GM23338 (cell line): Measurements from ENCODE around the gene ATXN7L1. TPM values are rescaled to one million over a fixed set of nuclear protein-coding genes. Genes with fewer than 3 reads are reported as not detected.

Experiments
- ATAC-seq: fragments of 200-7000 bp; cut with Tn5 transposase; 3 replicates; pipeline ENCODE4 v1.9.1; 2020
- DNase-seq: peaks from one replicate; pipeline ENCODE4 v3.0.0-alpha.2; 2015; ENCODE audit warnings: low spot score
- H2AFZ ChIP-seq: fragments of 200-600 bp; sonication (generic); 2 replicates; pipeline ENCODE4 v1.8.0; 2016; ENCODE audit warnings: antibody characterized with exemption, mild to moderate bottlenecking, moderate library complexity
- H3F3A ChIP-seq: fragments of 200-600 bp; sonication (generic); replicated peaks from 2 replicates; pipeline ENCODE4 v1.8.0; 2017; ENCODE audit warnings: antibody characterized with exemption, mixed run types, low read depth
- H3K27ac ChIP-seq: fragments of 200-600 bp; sonication (generic); 2 replicates; pipeline ENCODE4 v1.6.1; 2016; ENCODE audit warnings: low read depth
- H3K27me3 ChIP-seq: fragments of 200-600 bp; sonication (generic); 2 replicates; pipeline ENCODE4 v1.8.0; 2016; ENCODE audit warnings: mild to moderate bottlenecking, mixed run types, moderate library complexity; ENCODE audit not compliant: insufficient read depth
- H3K36me3 ChIP-seq: fragments of 200-600 bp; sonication (generic); 2 replicates; pipeline ENCODE4 v1.8.0; 2016; ENCODE audit warnings: mild to moderate bottlenecking; ENCODE audit not compliant: insufficient read depth
- H3K4me1 ChIP-seq: fragments of 200-600 bp; sonication (generic); 2 replicates; pipeline ENCODE4 v1.8.0; 2016; ENCODE audit warnings: mild to moderate bottlenecking, moderate library complexity; ENCODE audit not compliant: insufficient read depth
- H3K4me2 ChIP-seq: fragments of 200-600 bp; sonication (generic); 2 replicates; pipeline ENCODE4 v1.7.1; 2017; ENCODE audit warnings: mixed run types
- H3K4me3 ChIP-seq: fragments of 200-600 bp; sonication (generic); 2 replicates; pipeline ENCODE4 v1.6.1; 2016; ENCODE audit warnings: mixed run types
- H3K79me2 ChIP-seq: fragments of 200-600 bp; sonication (generic); replicated peaks from 2 replicates; pipeline ENCODE4 v1.8.0; 2017; ENCODE audit warnings: mild to moderate bottlenecking; ENCODE audit not compliant: insufficient read depth
- H3K9me2 ChIP-seq: fragments of 200-600 bp; sonication (generic); 2 replicates; pipeline ENCODE4 v1.8.0; 2017; ENCODE audit not compliant: insufficient read depth
- H4K20me1 ChIP-seq: fragments of 200-600 bp; sonication (generic); replicated peaks from 2 replicates; pipeline ENCODE4 v1.8.0; 2017; ENCODE audit warnings: mild to moderate bottlenecking; ENCODE audit not compliant: insufficient read depth
- H3K27ac Mint-ChIP-seq: 2 replicates; pipeline ENCODE4 v1.8.0; 2020; ENCODE audit warnings: inconsistent platforms, mild to moderate bottlenecking, moderate library complexity, mixed read lengths
- H3K27me3 Mint-ChIP-seq: 3 replicates; pipeline ENCODE4 v1.8.0; 2022; ENCODE audit warnings: low read depth, mild to moderate bottlenecking, moderate library complexity, mixed read lengths, inconsistent platforms; ENCODE audit not compliant: insufficient read depth, poor library complexity
- H3K36me3 Mint-ChIP-seq: 3 replicates; pipeline ENCODE4 v1.8.0; 2021; ENCODE audit warnings: low read depth, mild to moderate bottlenecking, inconsistent platforms, moderate library complexity, mixed read lengths
- H3K4me1 Mint-ChIP-seq: 3 replicates; pipeline ENCODE4 v1.8.0; 2020; ENCODE audit warnings: mild to moderate bottlenecking, inconsistent platforms, mixed read lengths
- H3K4me3 Mint-ChIP-seq: 3 replicates; pipeline ENCODE4 v1.8.0; 2021; ENCODE audit warnings: moderate library complexity, mild to moderate bottlenecking, inconsistent platforms, mixed read lengths
- H3K9me3 Mint-ChIP-seq: 3 replicates; pipeline ENCODE4 v1.8.0; 2020; ENCODE audit warnings: moderate library complexity, mild to moderate bottlenecking, inconsistent platforms, mixed read lengths
- CTCF ChIP-seq, 2 experiments: fragments of 200-600 bp in 1 of 2; sonication (generic) in 1 of 2; conservative IDR thresholded peaks; 2 replicates each; pipeline versions ENCODE4 v1.5.1 to v1.6.1; 2016 to 2017; ENCODE audit warnings: antibody characterized with exemption in 2 of 2, low read depth in 2 of 2, mild to moderate bottlenecking in 2 of 2, moderate library complexity in 1 of 2
- EZH2 ChIP-seq: fragments of 200-600 bp; sonication (generic); IDR thresholded peaks from one replicate; pipeline ENCODE4 v1.8.0; 2017; ENCODE audit warnings: antibody characterized with exemption, mild to moderate bottlenecking, low read depth; ENCODE audit not compliant: unreplicated experiment
- JUNB ChIP-seq: IDR thresholded peaks from one replicate; pipeline ENCODE4 v1.6.1; 2016; ENCODE audit warnings: antibody characterized with exemption; ENCODE audit not compliant: unreplicated experiment
- STAT1 ChIP-seq: IDR thresholded peaks from one replicate; pipeline ENCODE4 v1.6.1; 2016; ENCODE audit warnings: antibody characterized with exemption; ENCODE audit not compliant: unreplicated experiment
- ZNF331 ChIP-seq: fragments of 250-450 bp; sonication (Bioruptor Pico); IDR thresholded peaks from 2 replicates; pipeline ENCODE4 v1.5.0; 2020; ENCODE audit warnings: low read depth, mild to moderate bottlenecking, moderate library complexity
- polyA plus RNA-seq: library from polyadenylated mRNA; unstranded; fragments of >200 nt; fragmentation: Nextera tagmentation; extraction: Ambion mirVana; gene quantifications from 2 replicates; pipeline ENCODE4 v1.2.1, GENCODE V29; 2016
- total RNA-seq: library from RNA; depleted of rRNA; stranded (reverse); fragments of >200 nt; shearing (Covaris generic); gene quantifications from 2 replicates; pipeline ENCODE4 v1.2.3, GENCODE V29; 2014
- TF ChIP-seq, protein P1 (sequence below): fragments of 250-450 bp; sonication (Bioruptor Pico); IDR thresholded peaks from 2 replicates; pipeline ENCODE4 v1.5.0; 2020; ENCODE audit warnings: mild to moderate bottlenecking, moderate library complexity

The ATXN7L1 gene
- total and polyA plus RNA-seq, 2 experiments from 2014 or later = 22.8 to 29.8 TPM

DNA sequence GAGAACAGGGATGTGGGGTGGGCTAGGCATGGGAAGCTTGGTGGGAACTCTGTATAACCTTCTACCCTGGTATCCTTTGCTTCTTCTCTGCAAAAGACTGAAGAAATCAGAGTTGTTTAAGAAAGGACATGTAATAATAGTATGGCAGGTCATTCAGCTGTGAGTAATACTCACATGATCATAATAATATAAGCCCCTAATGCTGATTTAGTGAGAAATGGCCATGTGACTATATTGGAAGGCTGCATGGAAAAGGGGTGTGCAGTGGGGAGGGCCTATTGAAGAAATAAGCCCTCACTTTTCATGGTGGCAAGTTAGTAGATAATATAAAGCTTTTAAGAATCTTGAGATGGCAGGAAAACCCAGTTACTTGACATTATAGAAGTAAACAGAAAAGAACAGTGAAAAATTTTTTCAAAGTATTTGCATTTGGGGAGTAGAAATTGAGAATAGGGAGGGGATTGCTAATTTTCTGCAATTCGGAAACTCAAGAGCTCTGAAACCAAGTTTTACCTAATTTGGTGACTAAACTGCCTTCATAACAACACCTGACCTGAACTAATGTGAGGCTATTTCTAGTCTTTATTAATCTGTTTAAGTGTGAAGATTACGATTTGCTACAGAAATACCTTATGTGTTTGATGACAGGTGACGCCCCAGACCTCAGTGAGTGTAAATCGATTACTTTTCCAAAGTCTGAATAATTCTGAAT is 44.4 kb downstream of the ATXN7L1 start (continued):
- TF ChIP-seq ZNF331 (CRISPR knock-in tag) (no peak), JUNB (no peak), CTCF (conservative IDR thresholded peaks at IDR 0.05; ENCODE audit: low read depth in 2 of 2) (no peak), STAT1 (no peak)
- TF ChIP-seq, protein P1, sequence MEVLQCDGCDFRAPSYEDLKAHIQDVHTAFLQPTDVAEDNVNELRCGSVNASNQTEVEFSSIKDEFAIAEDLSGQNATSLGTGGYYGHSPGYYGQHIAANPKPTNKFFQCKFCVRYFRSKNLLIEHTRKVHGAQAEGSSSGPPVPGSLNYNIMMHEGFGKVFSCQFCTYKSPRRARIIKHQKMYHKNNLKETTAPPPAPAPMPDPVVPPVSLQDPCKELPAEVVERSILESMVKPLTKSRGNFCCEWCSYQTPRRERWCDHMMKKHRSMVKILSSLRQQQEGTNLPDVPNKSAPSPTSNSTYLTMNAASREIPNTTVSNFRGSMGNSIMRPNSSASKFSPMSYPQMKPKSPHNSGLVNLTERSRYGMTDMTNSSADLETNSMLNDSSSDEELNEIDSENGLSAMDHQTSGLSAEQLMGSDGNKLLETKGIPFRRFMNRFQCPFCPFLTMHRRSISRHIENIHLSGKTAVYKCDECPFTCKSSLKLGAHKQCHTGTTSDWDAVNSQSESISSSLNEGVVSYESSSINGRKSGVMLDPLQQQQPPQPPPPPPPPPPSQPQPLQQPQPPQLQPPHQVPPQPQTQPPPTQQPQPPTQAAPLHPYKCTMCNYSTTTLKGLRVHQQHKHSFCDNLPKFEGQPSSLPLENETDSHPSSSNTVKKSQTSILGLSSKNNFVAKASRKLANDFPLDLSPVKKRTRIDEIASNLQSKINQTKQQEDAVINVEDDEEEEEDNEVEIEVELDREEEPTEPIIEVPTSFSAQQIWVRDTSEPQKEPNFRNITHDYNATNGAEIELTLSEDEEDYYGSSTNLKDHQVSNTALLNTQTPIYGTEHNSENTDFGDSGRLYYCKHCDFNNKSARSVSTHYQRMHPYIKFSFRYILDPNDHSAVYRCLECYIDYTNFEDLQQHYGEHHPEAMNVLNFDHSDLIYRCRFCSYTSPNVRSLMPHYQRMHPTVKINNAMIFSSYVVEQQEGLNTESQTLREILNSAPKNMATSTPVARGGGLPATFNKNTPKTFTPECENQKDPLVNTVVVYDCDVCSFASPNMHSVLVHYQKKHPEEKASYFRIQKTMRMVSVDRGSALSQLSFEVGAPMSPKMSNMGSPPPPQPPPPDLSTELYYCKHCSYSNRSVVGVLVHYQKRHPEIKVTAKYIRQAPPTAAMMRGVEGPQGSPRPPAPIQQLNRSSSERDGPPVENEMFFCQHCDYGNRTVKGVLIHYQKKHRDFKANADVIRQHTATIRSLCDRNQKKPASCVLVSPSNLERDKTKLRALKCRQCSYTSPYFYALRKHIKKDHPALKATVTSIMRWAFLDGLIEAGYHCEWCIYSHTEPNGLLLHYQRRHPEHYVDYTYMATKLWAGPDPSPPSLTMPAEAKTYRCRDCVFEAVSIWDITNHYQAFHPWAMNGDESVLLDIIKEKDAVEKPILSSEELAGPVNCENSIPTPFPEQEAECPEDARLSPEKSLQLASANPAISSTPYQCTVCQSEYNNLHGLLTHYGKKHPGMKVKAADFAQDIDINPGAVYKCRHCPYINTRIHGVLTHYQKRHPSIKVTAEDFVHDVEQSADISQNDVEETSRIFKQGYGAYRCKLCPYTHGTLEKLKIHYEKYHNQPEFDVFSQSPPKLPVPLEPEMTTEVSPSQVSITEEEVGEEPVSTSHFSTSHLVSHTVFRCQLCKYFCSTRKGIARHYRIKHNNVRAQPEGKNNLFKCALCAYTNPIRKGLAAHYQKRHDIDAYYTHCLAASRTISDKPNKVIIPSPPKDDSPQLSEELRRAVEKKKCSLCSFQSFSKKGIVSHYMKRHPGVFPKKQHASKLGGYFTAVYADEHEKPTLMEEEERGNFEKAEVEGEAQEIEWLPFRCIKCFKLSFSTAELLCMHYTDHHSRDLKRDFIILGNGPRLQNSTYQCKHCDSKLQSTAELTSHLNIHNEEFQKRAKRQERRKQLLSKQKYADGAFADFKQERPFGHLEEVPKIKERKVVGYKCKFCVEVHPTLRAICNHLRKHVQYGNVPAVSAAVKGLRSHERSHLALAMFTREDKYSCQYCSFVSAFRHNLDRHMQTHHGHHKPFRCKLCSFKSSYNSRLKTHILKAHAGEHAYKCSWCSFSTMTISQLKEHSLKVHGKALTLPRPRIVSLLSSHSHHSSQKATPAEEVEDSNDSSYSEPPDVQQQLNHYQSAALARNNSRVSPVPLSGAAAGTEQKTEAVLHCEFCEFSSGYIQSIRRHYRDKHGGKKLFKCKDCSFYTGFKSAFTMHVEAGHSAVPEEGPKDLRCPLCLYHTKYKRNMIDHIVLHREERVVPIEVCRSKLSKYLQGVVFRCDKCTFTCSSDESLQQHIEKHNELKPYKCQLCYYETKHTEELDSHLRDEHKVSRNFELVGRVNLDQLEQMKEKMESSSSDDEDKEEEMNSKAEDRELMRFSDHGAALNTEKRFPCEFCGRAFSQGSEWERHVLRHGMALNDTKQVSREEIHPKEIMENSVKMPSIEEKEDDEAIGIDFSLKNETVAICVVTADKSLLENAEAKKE = no peak

DNA sequence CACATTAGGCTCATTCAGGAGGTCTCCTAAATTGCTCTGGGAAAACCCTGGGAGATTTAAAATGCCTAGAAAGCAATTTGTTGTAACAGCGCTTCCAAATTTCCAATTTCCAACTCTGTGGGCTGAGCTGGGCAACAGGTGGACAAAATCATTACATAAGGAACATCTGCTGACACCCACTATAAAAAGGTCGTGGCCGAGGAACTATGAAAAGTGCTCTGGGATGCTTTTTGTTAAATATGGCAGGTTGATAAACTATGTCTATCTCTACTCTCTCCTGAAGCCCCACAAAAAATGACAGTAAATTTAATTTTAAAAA is 45.1 kb downstream of the ATXN7L1 start:
- peaks cover 45% of the 10 kb centered on the region for H3K4me1 ChIP-seq
- H3K4me2 ChIP-seq = no peak overlapping the region
- H3K27ac ChIP-seq = no peak overlapping the region
- no peak for DNase-seq
- H3K4me3 ChIP-seq = no peak overlapping the region
- no peak overlapping the region for H3K4me3 Mint-ChIP-seq
- no peak for TF ChIP-seq EZH2
- H3K27ac Mint-ChIP-seq = no peak overlapping the region
- H3K27me3 Mint-ChIP-seq = peaks cover 3% of the 10 kb centered on the region
- H3K79me2 ChIP-seq = peaks cover 59% of the 10 kb centered on the region
- no peak for ATAC-seq
- no peaks in the 10 kb centered on the region for H3F3A ChIP-seq
- no peaks in the 10 kb centered on the region for H3K36me3 ChIP-seq
- H3K9me2 ChIP-seq = peaks cover 4% of the 10 kb centered on the region
- H3K27me3 ChIP-seq = no peaks in the 10 kb centered on the region
- no peak overlapping the region for H2AFZ ChIP-seq
- no peaks in the 10 kb centered on the region for H3K36me3 Mint-ChIP-seq
- peaks cover 18% of the 10 kb centered on the region for H4K20me1 ChIP-seq
- H3K4me1 Mint-ChIP-seq = peaks cover 52% of the 10 kb centered on the region
- H3K9me3 Mint-ChIP-seq = no peaks in the 10 kb centered on the region
